ENCODE results near the gene CLDN6. TPM values are rescaled to one million over a fixed set of nuclear protein-coding genes. Genes with fewer than 3 reads are reported as not detected.

The CLDN6 gene
- total and polyA plus RNA-seq, 2 of the 13 experiments (the other 11 are each of a cell fraction or from before 2014, with no cell fraction given) = 5.9 to 7.6 TPM

- TF ChIP-seq MXD3 (CRISPR knock-in tag; IDR thresholded peaks at IDR 0.05) = peak; percentile 26; the same call in 1 of the 2 replicates
- no peak for TF ChIP-seq POLR2AphosphoS5 (IDR thresholded peaks at IDR 0.05; ENCODE audit: low read depth, low read length)
- no peak for TF ChIP-seq AFF4 (CRISPR knock-in tag; IDR thresholded peaks at IDR 0.05)
- no peak for TF ChIP-seq ZNF563 (CRISPR knock-in tag; IDR thresholded peaks at IDR 0.05)
- no peak for TF ChIP-seq ZNF253 (CRISPR knock-in tag; IDR thresholded peaks at IDR 0.05; ENCODE audit: borderline replicate concordance)
- no peak for TF ChIP-seq MZF1 (CRISPR knock-in tag; IDR thresholded peaks at IDR 0.05; ENCODE audit: borderline replicate concordance)
- TF ChIP-seq ZNF790 (CRISPR knock-in tag; IDR thresholded peaks at IDR 0.05; ENCODE audit: borderline replicate concordance) = no peak
- no peak for TF ChIP-seq ZNF17 (CRISPR knock-in tag; IDR thresholded peaks at IDR 0.05)
- TF ChIP-seq HNF4A (CRISPR knock-in tag; IDR thresholded peaks at IDR 0.05) = peak; percentile 3; the same call in 1 of the 2 replicates
- TF ChIP-seq THAP9 (CRISPR knock-in tag; IDR thresholded peaks at IDR 0.05; ENCODE audit: borderline replicate concordance) = no peak; the same call in 1 of the 2 replicates
- TF ChIP-seq SAP130 (CRISPR knock-in tag; IDR thresholded peaks at IDR 0.05; ENCODE audit: low read depth) = peak; percentile 45
- TF ChIP-seq RCOR2 (CRISPR knock-in tag; IDR thresholded peaks at IDR 0.05) = no peak
- TF ChIP-seq SNAPC2 (CRISPR knock-in tag; IDR thresholded peaks at IDR 0.05) = no peak
- TF ChIP-seq ZNF530 (CRISPR knock-in tag; IDR thresholded peaks at IDR 0.05; ENCODE audit: low read depth) = no peak
- TF ChIP-seq DR1 (CRISPR knock-in tag; IDR thresholded peaks at IDR 0.05) = no peak
- no peak for TF ChIP-seq PHF5A (CRISPR knock-in tag; IDR thresholded peaks at IDR 0.05; ENCODE audit: low read depth, unreplicated experiment)
- no peak for TF ChIP-seq GMEB1 (CRISPR knock-in tag; IDR thresholded peaks at IDR 0.05; ENCODE audit: borderline replicate concordance)
- TF ChIP-seq XRCC5 (optimal IDR thresholded peaks at IDR 0.05; ENCODE audit: low read length) = no peak
- TF ChIP-seq, protein P1, sequence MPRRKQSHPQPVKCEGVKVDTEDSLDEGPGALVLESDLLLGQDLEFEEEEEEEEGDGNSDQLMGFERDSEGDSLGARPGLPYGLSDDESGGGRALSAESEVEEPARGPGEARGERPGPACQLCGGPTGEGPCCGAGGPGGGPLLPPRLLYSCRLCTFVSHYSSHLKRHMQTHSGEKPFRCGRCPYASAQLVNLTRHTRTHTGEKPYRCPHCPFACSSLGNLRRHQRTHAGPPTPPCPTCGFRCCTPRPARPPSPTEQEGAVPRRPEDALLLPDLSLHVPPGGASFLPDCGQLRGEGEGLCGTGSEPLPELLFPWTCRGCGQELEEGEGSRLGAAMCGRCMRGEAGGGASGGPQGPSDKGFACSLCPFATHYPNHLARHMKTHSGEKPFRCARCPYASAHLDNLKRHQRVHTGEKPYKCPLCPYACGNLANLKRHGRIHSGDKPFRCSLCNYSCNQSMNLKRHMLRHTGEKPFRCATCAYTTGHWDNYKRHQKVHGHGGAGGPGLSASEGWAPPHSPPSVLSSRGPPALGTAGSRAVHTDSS (CRISPR knock-in tag; conservative IDR thresholded peaks at IDR 0.05) = no peak
Measured at GRCh38 chr16:3009568-3010390, 8.2 kb downstream of the CLDN6 start (continued).
